Naive thymus-derived CD4-positive, alpha-beta T cell (primary cell): Measurements from ENCODE around the gene OTULINL. TPM values are rescaled to one million over a fixed set of nuclear protein-coding genes. Genes with fewer than 3 reads are reported as not detected.
A peak's percentile ranks its signal among the peaks of the same experiment; 100 is the strongest.
"Not testable (repeated sequence)": the region's sequence is repeated elsewhere in the genome, so short reads cannot be mapped to it uniquely, and the experiment has no call there.

ENCODE experiments used
- ATAC-seq: fragments of 150-1000 bp; cut with Tn5 transposase; 2 replicates; pipeline ENCODE4 v1.10.0; 2021; ENCODE audit warnings: mild to moderate bottlenecking, moderate library complexity
- CTCF ChIA-PET: fragments of 350-600 bp; sonication (Branson Sonifier 250); formaldehyde crosslinking; loops from one replicate; lab custom pipeline; 2021; ENCODE audit warnings: antibody characterized with exemption; lab: Charles Lee
- POLR2A ChIA-PET: fragments of 350-600 bp; sonication (Branson Sonifier 250); formaldehyde crosslinking; loops from one replicate; lab custom pipeline; 2021; ENCODE audit warnings: antibody characterized with exemption, inconsistent platforms; lab: Charles Lee
- DNase-seq, 9 donors: peaks; one replicate each; pipeline versions ENCODE4 v3.0.0 to v3.0.0-alpha.2; 2020 to 2022; ENCODE audit warnings: mixed read lengths in 1 of 9
- H3K27ac ChIP-seq: one replicate; pipeline ENCODE4 v1.7.0; 2013; ENCODE audit warnings: mild to moderate bottlenecking, low read depth, low read length, moderate library complexity
- H3K27me3 ChIP-seq, 2 donors: one replicate each; pipeline ENCODE4 v1.7.0; 2013; ENCODE audit warnings: low read length in 2 of 2, mild to moderate bottlenecking in 2 of 2, moderate library complexity in 2 of 2; ENCODE audit not compliant: control insufficient read depth in 2 of 2, insufficient read depth in 2 of 2
- H3K36me3 ChIP-seq, 3 experiments: 1 replicate in 2 of 3; 2 replicates in 1 of 3; pipeline ENCODE4 v1.7.0; 2013; ENCODE audit warnings: low read length in 3 of 3, mild to moderate bottlenecking in 3 of 3, moderate library complexity in 1 of 3; ENCODE audit not compliant: insufficient read depth in 3 of 3, control insufficient read depth in 2 of 3
- H3K4me1 ChIP-seq, 2 donors: one replicate each; pipeline ENCODE4 v1.7.0; 2013; ENCODE audit warnings: low read length in 2 of 2, mild to moderate bottlenecking in 2 of 2, moderate library complexity in 1 of 2; ENCODE audit not compliant: control insufficient read depth in 2 of 2, insufficient read depth in 2 of 2
- H3K4me3 ChIP-seq: 2 replicates; pipeline ENCODE4 v1.7.0; 2013; ENCODE audit warnings: mild to moderate bottlenecking, low read length
- H3K9me3 ChIP-seq, 3 experiments: 1 replicate in 2 of 3; 2 replicates in 1 of 3; pipeline ENCODE4 v1.7.0; 2013; ENCODE audit warnings: low read length in 3 of 3; ENCODE audit not compliant: control insufficient read depth in 2 of 3
- H3K27ac Mint-ChIP-seq, 9 donors: one replicate each; pipeline ENCODE4 v1.8.0; 2020 to 2022; ENCODE audit warnings: mixed read lengths in 9 of 9, mild to moderate bottlenecking in 8 of 9, moderate library complexity in 5 of 9, inconsistent platforms in 2 of 9
- H3K27me3 Mint-ChIP-seq, 5 donors: one replicate each; pipeline ENCODE4 v1.8.0; 2021 to 2022; ENCODE audit warnings: mixed read lengths in 5 of 5, mild to moderate bottlenecking in 1 of 5
- H3K36me3 Mint-ChIP-seq, 5 donors: one replicate each; pipeline ENCODE4 v1.8.0; 2020 to 2022; ENCODE audit warnings: mixed read lengths in 5 of 5, mild to moderate bottlenecking in 3 of 5, inconsistent platforms in 1 of 5
- H3K4me1 Mint-ChIP-seq, 7 donors: one replicate each; pipeline ENCODE4 v1.8.0; 2020 to 2022; ENCODE audit warnings: mixed read lengths in 7 of 7, mild to moderate bottlenecking in 3 of 7, inconsistent platforms in 1 of 7
- H3K4me3 Mint-ChIP-seq, 10 donors: one replicate each; pipeline ENCODE4 v1.8.0; 2020 to 2022; ENCODE audit warnings: mild to moderate bottlenecking in 10 of 10, mixed read lengths in 10 of 10, moderate library complexity in 6 of 10, inconsistent platforms in 2 of 10
- H3K9me3 Mint-ChIP-seq, 11 donors: one replicate each; pipeline ENCODE4 v1.8.0; 2020 to 2022; ENCODE audit warnings: mixed read lengths in 11 of 11, mild to moderate bottlenecking in 4 of 11, inconsistent platforms in 1 of 11, moderate library complexity in 1 of 11
- intact Hi-C, 2 donors: fragments of 100-400 bp; cut with micrococcal nuclease; formaldehyde crosslinking; loops; one replicate each; pipeline ENCODE4 v1.15.1; 2023
- polyA plus RNA-seq, 2 donors: library from polyadenylated mRNA; unstranded; fragments of 300-500 nt; fragmentation: Illumina TruSeq; gene quantifications; one replicate each; pipeline ENCODE4 v1.2.3, GENCODE V29; 2021
- total RNA-seq, 6 experiments: library from RNA in 5 of 6; stranded (reverse) in 5 of 6; gene quantifications; 1 replicate in 5 of 6; 2 replicates in 1 of 6; pipeline ENCODE4 v1.2.3 and lab custom pipeline; 2021 to 2026

Gene OTULINL
- total and polyA plus RNA-seq, 7 experiments from 2014 or later: 25.7 to 44.7 (median 31.9) TPM

GRCh38 chr5:14551211-14551610, 30.4 kb upstream of the OTULINL start:
- Histone ChIP-seq H3K4me1 (no peaks in the 10 kb centered on the region), H3K9me3 (no peaks in the 10 kb centered on the region), H3K27me3 (no peaks in the 10 kb centered on the region), H3K36me3 (no peaks in the 10 kb centered on the region), H3K4me3 (no peak overlapping the region), H3K27ac (no peak overlapping the region)
- Mint-ChIP-seq H3K36me3 (no peaks in the 10 kb centered on the region), H3K9me3 (peaks cover 0 to 14% (median 2%) of the 10 kb centered on the region in 11 donors), H3K27ac (no peak overlapping the region), H3K4me3 (no peak overlapping the region), H3K27me3 (peaks cover 0 to 13% (median 0%) of the 10 kb centered on the region in 5 donors), H3K4me1 (peaks cover 5 to 8% (median 6%) of the 10 kb centered on the region in 7 donors)
- CTCF ChIA-PET: interaction anchor here (0.6 kb wide), 1 partner anchor 158 kb away, joined by 3 read pairs; no protein-coding TSS in a partner anchor
- intact Hi-C loops: no loop called here
- POLR2A ChIA-PET: no interaction called here
- no peak for ATAC-seq
- no peak for DNase-seq

GRCh38 chr5:14552017-14552416, 29.6 kb upstream of the OTULINL start:
- Histone ChIP-seq H3K27ac (no peak overlapping the region), H3K4me1 (no peaks in the 10 kb centered on the region), H3K9me3 (no peaks in the 10 kb centered on the region), H3K27me3 (no peaks in the 10 kb centered on the region), H3K4me3 (no peak overlapping the region), H3K36me3 (no peaks in the 10 kb centered on the region)
- no peak overlapping the region for H3K4me3 Mint-ChIP-seq
- peaks cover 0 to 14% (median 0%) of the 10 kb centered on the region in 11 donors for H3K9me3 Mint-ChIP-seq
- ChIA-PET POLR2A (no interaction called here), CTCF (no interaction called here)
- DNase-seq (no peak), ATAC-seq (peak; percentile 37)
- H3K36me3 Mint-ChIP-seq: no peaks in the 10 kb centered on the region
- intact Hi-C loops: no loop called here
- H3K27me3 Mint-ChIP-seq: peaks cover 0 to 13% (median 0%) of the 10 kb centered on the region in 5 donors
- H3K27ac Mint-ChIP-seq: no peak overlapping the region
- peaks cover 5 to 8% (median 6%) of the 10 kb centered on the region in 7 donors for H3K4me1 Mint-ChIP-seq

- DNase-seq, intact Hi-C loops, H3K27ac ChIP-seq, H3K36me3 Mint-ChIP-seq, H3K4me1 ChIP-seq, H3K36me3 ChIP-seq, H3K4me3 ChIP-seq, H3K9me3 ChIP-seq, H3K4me3 Mint-ChIP-seq, ATAC-seq, POLR2A ChIA-PET, H3K27me3 ChIP-seq, CTCF ChIA-PET: not testable (repeated sequence)
- Mint-ChIP-seq H3K9me3 (peaks cover 0 to 14% (median 0%) of the 10 kb centered on the region in 11 donors), H3K27me3 (peaks cover 0 to 16% (median 0%) of the 10 kb centered on the region in 5 donors), H3K4me1 (peaks cover 3 to 19% (median 11%) of the 10 kb centered on the region in 7 donors), H3K27ac (peak overlapping the region in 1 of 9 donors; percentile 12)
Observed at GRCh38 chr5:14554288-14554687, 27.3 kb upstream of the OTULINL start.

- no peaks in the 10 kb centered on the region for H3K36me3 Mint-ChIP-seq
- no peaks in the 10 kb centered on the region for H3K9me3 ChIP-seq
- peaks cover 0 to 6% (median 0%) of the 10 kb centered on the region in 5 donors for H3K27me3 Mint-ChIP-seq
- peaks cover 0 to 14% of the 10 kb centered on the region in 2 donors for H3K4me1 ChIP-seq
- H3K36me3 ChIP-seq: no peaks in the 10 kb centered on the region
- no peaks in the 10 kb centered on the region for H3K27me3 ChIP-seq
- DNase-seq: no peak
- ChIA-PET CTCF (no interaction called here), POLR2A (no interaction called here)
- H3K4me3 ChIP-seq: no peak overlapping the region
- no peak overlapping the region for H3K27ac ChIP-seq
- intact Hi-C loops: no loop called here
- ATAC-seq: no peak
- no peak overlapping the region for H3K27ac Mint-ChIP-seq
- H3K4me3 Mint-ChIP-seq: no peak overlapping the region
- peaks cover 0 to 14% (median 0%) of the 10 kb centered on the region in 11 donors for H3K9me3 Mint-ChIP-seq
- peaks cover 12 to 30% (median 21%) of the 10 kb centered on the region in 7 donors for H3K4me1 Mint-ChIP-seq
Observed at GRCh38 chr5:14556015-14556414, 25.6 kb upstream of the OTULINL start.

GRCh38 chr5:14557203-14557770, 24.3 kb upstream of the OTULINL start:
- H3K4me3 Mint-ChIP-seq: no peak overlapping the region
- H3K4me1 Mint-ChIP-seq: peaks cover 12 to 39% (median 25%) of the 10 kb centered on the region in 7 donors
- peaks cover 0 to 14% of the 10 kb centered on the region in 2 donors for H3K4me1 ChIP-seq
- peaks cover 0 to 6% (median 0%) of the 10 kb centered on the region in 5 donors for H3K27me3 Mint-ChIP-seq
- DNase-seq (no peak), ATAC-seq (no peak)
- POLR2A ChIA-PET: interaction anchor here (0.5 kb wide), 1 partner anchor 14 kb away, joined by 3 read pairs; no protein-coding TSS in a partner anchor
- H3K9me3 Mint-ChIP-seq: peaks cover 0 to 10% (median 0%) of the 10 kb centered on the region in 11 donors
- no peaks in the 10 kb centered on the region for H3K27me3 ChIP-seq
- no peaks in the 10 kb centered on the region for H3K36me3 Mint-ChIP-seq
- intact Hi-C loops: no loop called here
- no peaks in the 10 kb centered on the region for H3K9me3 ChIP-seq
- H3K4me3 ChIP-seq: no peak overlapping the region
- CTCF ChIA-PET: no interaction called here
- peak overlapping the region in 1 of 9 donors; percentile 42 for H3K27ac Mint-ChIP-seq
- no peaks in the 10 kb centered on the region for H3K36me3 ChIP-seq
- no peak overlapping the region for H3K27ac ChIP-seq

- DNase-seq (no peak), ATAC-seq (no peak)
- no peaks in the 10 kb centered on the region for H3K36me3 Mint-ChIP-seq
- H3K27ac ChIP-seq: no peak overlapping the region
- H3K36me3 ChIP-seq: no peaks in the 10 kb centered on the region
- no peak overlapping the region for H3K27ac Mint-ChIP-seq
- intact Hi-C loops: no loop called here
- ChIA-PET CTCF (no interaction called here), POLR2A (interaction anchor here (0.5 kb wide), 1 partner anchor 14 kb away, joined by 3 read pairs; no protein-coding TSS in a partner anchor)
- H3K9me3 Mint-ChIP-seq: peaks cover 0 to 7% (median 0%) of the 10 kb centered on the region in 11 donors
- peaks cover 0 to 14% of the 10 kb centered on the region in 2 donors for H3K4me1 ChIP-seq
- no peaks in the 10 kb centered on the region for H3K27me3 ChIP-seq
- no peak overlapping the region for H3K4me3 ChIP-seq
- no peak overlapping the region for H3K4me3 Mint-ChIP-seq
- H3K4me1 Mint-ChIP-seq: peaks cover 12 to 39% (median 25%) of the 10 kb centered on the region in 7 donors
- no peaks in the 10 kb centered on the region for H3K9me3 ChIP-seq
- H3K27me3 Mint-ChIP-seq: peaks cover 0 to 6% (median 0%) of the 10 kb centered on the region in 5 donors
Observed at GRCh38 chr5:14557791-14558415, 23.7 kb upstream of the OTULINL start.
